ENCODE data around the gene AOPEP.

DNA sequence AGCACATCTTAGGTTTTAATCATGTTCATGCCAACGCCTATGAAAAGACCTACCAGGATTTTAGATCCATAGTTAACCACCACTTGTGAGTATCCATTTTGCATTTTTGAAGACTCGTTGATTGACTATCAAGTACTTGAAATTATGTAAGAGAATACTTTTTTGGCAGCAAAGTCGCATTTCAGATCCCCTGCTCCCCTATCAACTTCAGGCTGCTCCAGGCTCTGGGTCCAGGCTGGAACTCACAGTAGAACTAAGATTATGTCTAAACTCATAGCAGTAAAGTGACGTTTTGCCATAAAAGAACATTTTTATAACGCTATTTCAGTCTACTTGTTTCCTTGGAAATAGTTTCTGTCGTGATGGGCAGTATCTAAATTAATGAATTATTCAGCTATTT, 323.3 kb downstream of the AOPEP start:
- TF ChIP-seq, protein P1, sequence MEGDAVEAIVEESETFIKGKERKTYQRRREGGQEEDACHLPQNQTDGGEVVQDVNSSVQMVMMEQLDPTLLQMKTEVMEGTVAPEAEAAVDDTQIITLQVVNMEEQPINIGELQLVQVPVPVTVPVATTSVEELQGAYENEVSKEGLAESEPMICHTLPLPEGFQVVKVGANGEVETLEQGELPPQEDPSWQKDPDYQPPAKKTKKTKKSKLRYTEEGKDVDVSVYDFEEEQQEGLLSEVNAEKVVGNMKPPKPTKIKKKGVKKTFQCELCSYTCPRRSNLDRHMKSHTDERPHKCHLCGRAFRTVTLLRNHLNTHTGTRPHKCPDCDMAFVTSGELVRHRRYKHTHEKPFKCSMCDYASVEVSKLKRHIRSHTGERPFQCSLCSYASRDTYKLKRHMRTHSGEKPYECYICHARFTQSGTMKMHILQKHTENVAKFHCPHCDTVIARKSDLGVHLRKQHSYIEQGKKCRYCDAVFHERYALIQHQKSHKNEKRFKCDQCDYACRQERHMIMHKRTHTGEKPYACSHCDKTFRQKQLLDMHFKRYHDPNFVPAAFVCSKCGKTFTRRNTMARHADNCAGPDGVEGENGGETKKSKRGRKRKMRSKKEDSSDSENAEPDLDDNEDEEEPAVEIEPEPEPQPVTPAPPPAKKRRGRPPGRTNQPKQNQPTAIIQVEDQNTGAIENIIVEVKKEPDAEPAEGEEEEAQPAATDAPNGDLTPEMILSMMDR (IDR thresholded peaks at IDR 0.05): no peak
- no peak for TF ChIP-seq POLR2A (IDR thresholded peaks at IDR 0.05)
